GM12874 (cell line): Measurements from ENCODE around the gene RPS3.

Source experiments
- TF ChIP-seq, protein P1 (sequence below): IDR thresholded peaks from 2 replicates; pipeline ENCODE4 v1.5.1; 2011; ENCODE audit warnings: low read depth, mild to moderate bottlenecking, control low read depth, low read length, moderate library complexity; ENCODE audit not compliant: insufficient read depth

The RPS3 gene

DNA sequence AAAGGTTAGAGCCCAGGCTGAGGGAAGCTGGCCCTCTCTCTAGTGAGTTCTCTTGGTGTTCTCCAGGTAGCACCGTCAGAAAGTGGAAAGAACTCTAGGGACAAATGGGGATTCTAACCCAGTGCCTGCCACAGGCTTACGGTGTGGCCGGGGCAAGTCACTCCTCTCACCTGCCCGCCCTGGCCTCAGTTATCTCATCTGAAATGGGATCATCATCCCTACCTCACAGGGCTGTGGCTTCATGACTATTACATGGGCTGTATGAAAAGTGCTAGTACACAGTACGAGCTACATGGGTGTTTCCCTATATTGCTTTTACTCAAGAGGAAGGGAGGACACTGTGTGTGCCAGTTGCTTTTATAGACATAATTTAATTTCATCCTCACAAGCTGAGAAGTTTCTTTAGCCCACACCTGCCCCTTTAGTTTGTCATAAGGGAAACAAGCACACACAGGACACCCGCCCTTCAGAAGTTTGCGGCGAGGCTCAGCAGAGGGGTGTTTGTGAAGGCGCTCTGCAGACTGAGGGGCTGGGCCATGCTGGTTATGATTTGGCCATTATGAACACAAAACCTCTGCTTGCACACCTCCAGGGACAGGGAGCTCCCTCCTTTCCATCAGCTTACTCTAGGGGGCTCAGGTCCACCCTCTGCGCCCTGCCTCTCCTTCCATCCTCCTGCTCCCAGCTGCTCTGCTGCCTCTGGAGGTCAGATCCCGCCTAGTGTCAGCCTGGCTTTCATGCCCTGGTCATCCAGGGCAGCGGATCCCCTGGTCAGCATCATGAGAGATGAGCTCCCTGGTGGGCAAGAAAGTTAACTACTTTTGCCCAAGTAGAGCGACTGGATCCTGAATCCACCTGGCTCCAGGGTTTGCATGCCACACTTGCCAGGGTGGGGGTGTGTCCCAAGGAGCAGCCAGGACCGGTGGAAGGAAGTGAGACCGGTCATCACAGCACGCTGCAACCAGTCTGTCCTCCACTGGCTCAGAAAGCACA, 32.5 kb downstream of the RPS3 start:
- TF ChIP-seq, protein P1, sequence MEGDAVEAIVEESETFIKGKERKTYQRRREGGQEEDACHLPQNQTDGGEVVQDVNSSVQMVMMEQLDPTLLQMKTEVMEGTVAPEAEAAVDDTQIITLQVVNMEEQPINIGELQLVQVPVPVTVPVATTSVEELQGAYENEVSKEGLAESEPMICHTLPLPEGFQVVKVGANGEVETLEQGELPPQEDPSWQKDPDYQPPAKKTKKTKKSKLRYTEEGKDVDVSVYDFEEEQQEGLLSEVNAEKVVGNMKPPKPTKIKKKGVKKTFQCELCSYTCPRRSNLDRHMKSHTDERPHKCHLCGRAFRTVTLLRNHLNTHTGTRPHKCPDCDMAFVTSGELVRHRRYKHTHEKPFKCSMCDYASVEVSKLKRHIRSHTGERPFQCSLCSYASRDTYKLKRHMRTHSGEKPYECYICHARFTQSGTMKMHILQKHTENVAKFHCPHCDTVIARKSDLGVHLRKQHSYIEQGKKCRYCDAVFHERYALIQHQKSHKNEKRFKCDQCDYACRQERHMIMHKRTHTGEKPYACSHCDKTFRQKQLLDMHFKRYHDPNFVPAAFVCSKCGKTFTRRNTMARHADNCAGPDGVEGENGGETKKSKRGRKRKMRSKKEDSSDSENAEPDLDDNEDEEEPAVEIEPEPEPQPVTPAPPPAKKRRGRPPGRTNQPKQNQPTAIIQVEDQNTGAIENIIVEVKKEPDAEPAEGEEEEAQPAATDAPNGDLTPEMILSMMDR, result no peak

DNA sequence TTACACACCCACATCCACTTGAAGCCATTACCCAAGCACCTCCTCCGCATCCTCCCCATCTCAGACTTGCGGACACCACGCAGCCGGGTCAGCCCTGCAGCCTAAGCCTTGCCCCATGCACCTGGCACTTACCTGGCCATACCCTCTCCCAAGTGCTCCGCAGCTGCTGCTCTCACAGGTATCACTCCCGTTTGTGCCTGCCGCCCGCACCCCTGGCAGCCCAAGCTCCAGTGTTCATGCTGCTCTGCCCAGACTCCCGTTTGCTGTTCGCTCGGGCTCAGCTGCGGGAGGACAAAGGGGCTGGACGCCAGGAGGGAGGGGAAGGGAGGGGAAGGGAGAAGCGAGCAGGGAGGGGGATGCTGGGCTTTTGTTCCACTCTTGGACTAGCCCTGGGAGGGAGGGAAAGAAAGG, 33.6 kb downstream of the RPS3 start, which contains the start of gene KLHL35:
Gene KLHL35, minus strand, starts transcription at position 293 of the 411 bp plus-strand sequence. CDS start 2,574 bp downstream, outside the sequence.
- TF ChIP-seq, protein P1, result no peak

DNA sequence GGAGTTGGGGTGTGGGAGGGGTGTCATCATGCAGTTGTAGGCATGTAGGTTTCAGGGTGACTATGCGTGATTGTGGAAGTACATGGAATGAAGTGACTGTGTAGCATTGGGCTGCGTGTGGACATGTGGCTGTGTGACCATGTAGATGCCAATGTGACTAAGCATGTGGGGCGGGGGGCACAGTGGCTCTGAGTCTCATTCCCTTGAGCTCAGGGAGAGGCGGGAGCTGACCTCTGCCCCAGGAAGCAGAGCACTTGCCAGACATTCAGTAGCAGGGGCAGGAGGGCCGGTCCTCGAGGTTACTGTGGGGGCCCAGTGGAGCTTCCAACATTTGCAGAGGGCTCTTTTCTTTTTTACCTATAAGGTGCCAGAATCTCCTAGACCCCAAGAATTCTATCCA, 34.1 kb downstream of the RPS3 start:
- TF ChIP-seq, protein P1, result no peak

DNA sequence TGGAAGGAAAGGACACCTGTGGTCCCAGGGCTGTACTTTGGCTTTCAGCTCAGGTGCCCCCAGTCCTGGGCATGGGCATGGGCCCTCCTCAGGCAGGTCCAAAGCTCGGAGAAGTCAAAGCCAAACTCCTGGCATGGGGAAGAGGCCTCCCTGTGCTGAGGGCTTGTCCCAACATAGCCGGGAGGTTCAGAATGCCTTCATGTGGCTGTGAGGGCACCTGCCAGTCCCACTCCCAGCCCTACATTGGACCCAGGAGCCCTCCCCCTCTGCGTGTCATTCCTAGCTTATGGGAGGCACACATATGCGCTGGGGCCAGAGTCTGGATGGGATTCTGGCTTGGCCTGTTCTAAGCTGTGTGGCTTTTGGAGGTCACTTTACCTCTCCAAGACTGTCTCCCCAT, 34.7 kb downstream of the RPS3 start:
- TF ChIP-seq, protein P1, result no peak

DNA sequence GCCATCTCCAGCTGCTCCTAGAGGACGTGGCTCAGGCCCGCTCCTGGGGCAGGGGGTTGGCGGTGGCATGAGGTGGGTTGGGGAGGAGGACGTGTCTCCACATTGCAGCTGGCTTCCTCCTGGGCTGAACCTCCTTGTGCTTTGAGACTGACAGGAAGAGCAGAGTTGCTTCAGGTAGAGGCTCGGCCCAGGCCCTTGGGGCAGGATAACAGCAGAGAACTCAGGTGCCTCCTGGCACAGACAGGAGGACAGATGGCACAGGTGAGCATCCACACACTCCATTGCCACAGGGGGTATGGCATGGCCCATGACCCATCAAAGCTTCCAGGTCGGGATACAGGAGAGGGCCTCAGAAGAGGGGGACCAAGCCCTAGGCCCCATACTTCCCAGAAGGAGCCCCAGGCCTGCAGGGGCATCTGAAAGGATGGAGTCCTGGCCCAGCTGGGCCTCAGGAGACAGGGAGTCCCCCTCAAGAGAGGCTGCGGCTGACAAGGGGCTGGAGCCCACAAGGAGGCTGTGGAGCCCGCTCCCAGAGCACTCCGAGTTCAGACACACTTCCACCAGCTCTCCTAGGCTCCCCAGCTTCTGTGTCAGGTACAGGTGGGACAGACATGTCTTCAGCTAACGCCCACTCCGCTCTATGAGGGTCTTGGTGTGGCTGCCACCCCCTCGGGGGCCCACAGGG, 35.7 kb downstream of the RPS3 start:
- TF ChIP-seq, protein P1, result no peak

DNA sequence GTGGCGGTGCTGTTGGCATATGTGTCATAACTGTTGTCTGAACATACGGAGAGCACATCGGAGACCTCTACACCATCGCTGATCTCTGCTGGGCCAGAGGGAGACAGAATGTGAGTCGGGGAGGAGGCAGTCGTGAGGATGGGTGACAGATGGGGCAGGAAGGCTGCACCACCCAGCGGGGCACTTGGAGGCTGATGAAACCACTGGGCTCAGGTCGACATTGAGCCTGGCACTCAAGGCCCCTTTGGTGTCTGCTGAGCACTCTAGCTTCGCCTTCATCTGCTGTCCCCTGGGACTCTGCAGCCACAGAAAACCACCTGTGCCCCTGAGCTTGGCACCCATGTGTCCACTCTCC, 36.2 kb downstream of the RPS3 start:
- TF ChIP-seq, protein P1, result no peak

DNA sequence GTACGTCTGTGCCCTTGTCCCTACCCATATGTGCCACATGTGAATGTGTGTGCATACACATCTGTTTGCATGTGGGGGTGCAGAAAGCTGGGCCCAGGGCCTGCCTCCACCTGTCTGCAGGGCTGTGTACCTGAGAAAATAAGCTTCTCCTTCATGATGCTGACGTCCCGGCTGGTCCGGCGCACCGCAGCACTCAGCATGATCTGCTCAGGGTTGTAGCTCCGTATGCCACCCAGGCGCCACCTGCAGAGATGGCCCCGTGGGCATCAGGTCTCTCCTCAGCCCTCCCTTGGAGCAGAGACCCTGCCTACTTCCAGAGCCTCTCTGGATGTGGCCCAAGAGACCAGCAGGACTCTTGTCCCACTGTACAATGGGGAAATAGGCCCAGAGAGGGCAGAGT, 37.5 kb downstream of the RPS3 start:
- TF ChIP-seq, protein P1, result no peak
